ENCODE measurements around the gene CENPL. TPM values are rescaled to one million over a fixed set of nuclear protein-coding genes. Genes with fewer than 3 reads are reported as not detected.

Gene CENPL
- total and polyA plus RNA-seq, 10 of the 15 experiments (the other 5 are each of a cell fraction or from before 2014, with no cell fraction given) = 14.9 to 32.1 (median 24.5) TPM

DNA sequence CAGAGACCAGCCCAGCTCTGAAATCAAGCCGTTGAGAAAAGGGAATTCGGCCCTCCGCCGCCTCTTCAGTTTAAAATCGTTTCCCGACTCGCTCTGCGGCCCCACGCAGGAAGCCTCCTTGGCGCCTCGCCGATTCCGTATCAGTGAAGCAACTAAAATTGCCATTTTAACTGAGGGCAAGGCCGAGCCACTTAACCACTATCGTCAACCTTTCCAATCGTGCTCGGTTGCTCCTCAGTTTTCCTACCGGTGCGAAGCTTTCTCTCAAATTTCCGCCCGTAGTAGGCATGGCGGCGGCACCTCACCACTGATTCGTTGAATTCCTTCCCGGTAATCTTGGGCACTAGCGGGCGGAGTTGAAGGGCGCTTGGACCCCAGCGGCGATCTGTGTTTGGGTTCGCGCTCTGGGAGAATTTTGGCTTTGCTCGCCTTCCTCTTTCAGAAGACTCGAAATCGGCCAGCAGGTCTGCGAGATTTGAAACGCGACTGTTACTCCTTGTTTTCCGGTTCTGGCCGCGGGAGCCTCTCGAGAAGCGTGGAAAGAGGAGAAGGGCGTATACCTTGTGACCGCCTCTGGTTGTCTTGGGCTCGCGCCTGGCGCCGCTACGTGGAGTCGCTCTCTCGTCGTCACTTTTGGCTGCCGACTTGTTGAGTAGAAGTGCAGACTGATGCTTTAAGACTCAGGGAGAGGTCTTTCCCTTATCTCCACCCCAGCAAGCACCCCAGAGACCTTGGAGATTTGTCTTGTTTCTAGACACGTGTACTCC lies at the start of gene CENPL, which contains the start of gene DARS2 (continued):
- TF ChIP-seq POU2F2 (IDR thresholded peaks at IDR 0.05; ENCODE audit: borderline replicate concordance, low read depth, low read length) (peak; percentile 21; the same call in 1 of the 3 replicates), BRCA1 (IDR thresholded peaks at IDR 0.05; ENCODE audit: low read depth, low read length) (no peak; the same call in 1 of the 2 replicates), RELB (IDR thresholded peaks at IDR 0.05; ENCODE audit: low read depth) (peak; percentile 90), E4F1 (IDR thresholded peaks at IDR 0.05; ENCODE audit: borderline replicate concordance, partially characterized antibody) (peak; percentile 80), RAD51 (IDR thresholded peaks at IDR 0.05) (peak; percentile 39; the same call in 1 of the 2 replicates), ZBED1 (IDR thresholded peaks at IDR 0.05; ENCODE audit: borderline replicate concordance) (no peak; the same call in 1 of the 2 replicates), NR2C2 (IDR thresholded peaks at IDR 0.05; ENCODE audit: borderline replicate concordance, control insufficient read depth, insufficient read length, low read depth) (no peak), POLR2A (IDR thresholded peaks at IDR 0.05; ENCODE audit: low read depth, low read length) (peak; percentile 83), PAX5 (IDR thresholded peaks at IDR 0.05; ENCODE audit: borderline replicate concordance, low read depth, low read length) (0 out of 2 replicates have a peak, but pooled peaks have one; percentile 41), TBL1XR1 (IDR thresholded peaks at IDR 0.05; ENCODE audit: low read depth, low read length) (peak; percentile 54; the same call in 1 of the 2 replicates), SKIL (IDR thresholded peaks at IDR 0.05; ENCODE audit: low read depth, poor library complexity, severe bottlenecking) (peak; percentile 17), ETV6 (conservative IDR thresholded peaks at IDR 0.05 in 1 of 2, IDR thresholded peaks at IDR 0.05 in 1 of 2; ENCODE audit: borderline replicate concordance in 1 of 2, low read depth in 1 of 2) (peak in 1 of 2 experiments; percentile 61; a peak in 1 of 4 replicates), SPI1 (IDR thresholded peaks at IDR 0.05; ENCODE audit: borderline replicate concordance, insufficient read depth, low read depth, low read length) (no peak), ESRRA (IDR thresholded peaks at IDR 0.05; ENCODE audit: low read length) (0 out of 2 replicates have a peak, but pooled peaks have one; percentile 14), HDAC2 (IDR thresholded peaks at IDR 0.05) (no peak), ZNF384 (IDR thresholded peaks at IDR 0.05; ENCODE audit: borderline replicate concordance, low read depth, low read length) (no peak), NR2F1 (conservative IDR thresholded peaks at IDR 0.05) (no peak), LARP7 (IDR thresholded peaks at IDR 0.05) (no peak), SREBF2 (IDR thresholded peaks at IDR 0.05; ENCODE audit: low read length) (no peak)
- TF ChIP-seq, protein P1, sequence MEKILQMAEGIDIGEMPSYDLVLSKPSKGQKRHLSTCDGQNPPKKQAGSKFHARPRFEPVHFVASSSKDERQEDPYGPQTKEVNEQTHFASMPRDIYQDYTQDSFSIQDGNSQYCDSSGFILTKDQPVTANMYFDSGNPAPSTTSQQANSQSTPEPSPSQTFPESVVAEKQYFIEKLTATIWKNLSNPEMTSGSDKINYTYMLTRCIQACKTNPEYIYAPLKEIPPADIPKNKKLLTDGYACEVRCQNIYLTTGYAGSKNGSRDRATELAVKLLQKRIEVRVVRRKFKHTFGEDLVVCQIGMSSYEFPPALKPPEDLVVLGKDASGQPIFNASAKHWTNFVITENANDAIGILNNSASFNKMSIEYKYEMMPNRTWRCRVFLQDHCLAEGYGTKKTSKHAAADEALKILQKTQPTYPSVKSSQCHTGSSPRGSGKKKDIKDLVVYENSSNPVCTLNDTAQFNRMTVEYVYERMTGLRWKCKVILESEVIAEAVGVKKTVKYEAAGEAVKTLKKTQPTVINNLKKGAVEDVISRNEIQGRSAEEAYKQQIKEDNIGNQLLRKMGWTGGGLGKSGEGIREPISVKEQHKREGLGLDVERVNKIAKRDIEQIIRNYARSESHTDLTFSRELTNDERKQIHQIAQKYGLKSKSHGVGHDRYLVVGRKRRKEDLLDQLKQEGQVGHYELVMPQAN (conservative IDR thresholded peaks at IDR 0.05) = peak; percentile 53

All from GM12878 (cell line).